HFF-Myc (cell line): ENCODE measurements around the gene PXDC1.

Source experiments
- DNase-seq: peaks from one replicate; pipeline ENCODE4 v3.0.0-alpha.2; 2011; ENCODE audit warnings: low read depth; ENCODE audit errors: extremely low read depth
- H3K4me3 ChIP-seq: replicated peaks from 2 replicates; pipeline ENCODE4 v1.5.1; 2011; ENCODE audit warnings: low read depth, mild to moderate bottlenecking, control low read depth, low read length
- CTCF ChIP-seq: IDR thresholded peaks from 2 replicates; pipeline ENCODE4 v1.5.1; 2012; ENCODE audit warnings: mild to moderate bottlenecking, low read depth, low read length, control low read depth; ENCODE audit errors: missing control alignments

The PXDC1 gene

GRCh38 chr6:3781504-3781903 is 30.0 kb upstream of the PXDC1 start:
- no peak for DNase-seq
- no peak overlapping the region for H3K4me3 ChIP-seq
- TF ChIP-seq CTCF = no peak

- no peak overlapping the region for H3K4me3 ChIP-seq
- no peak for DNase-seq
- TF ChIP-seq CTCF = no peak
Measured at GRCh38 chr6:3779574-3779849, 28.0 kb upstream of the PXDC1 start.

GRCh38 chr6:3778701-3779573 is 27.4 kb upstream of the PXDC1 start:
- DNase-seq = no peak
- no peak for TF ChIP-seq CTCF

GRCh38 chr6:3777730-3778461 is 26.4 kb upstream of the PXDC1 start:
- H3K4me3 ChIP-seq = no peak overlapping the region
- no peak for DNase-seq
- no peak for TF ChIP-seq CTCF

More at GRCh38 chr6:3778701-3779573, 27.4 kb upstream of the PXDC1 start:
- H3K4me3 ChIP-seq = no peak overlapping the region

DNA sequence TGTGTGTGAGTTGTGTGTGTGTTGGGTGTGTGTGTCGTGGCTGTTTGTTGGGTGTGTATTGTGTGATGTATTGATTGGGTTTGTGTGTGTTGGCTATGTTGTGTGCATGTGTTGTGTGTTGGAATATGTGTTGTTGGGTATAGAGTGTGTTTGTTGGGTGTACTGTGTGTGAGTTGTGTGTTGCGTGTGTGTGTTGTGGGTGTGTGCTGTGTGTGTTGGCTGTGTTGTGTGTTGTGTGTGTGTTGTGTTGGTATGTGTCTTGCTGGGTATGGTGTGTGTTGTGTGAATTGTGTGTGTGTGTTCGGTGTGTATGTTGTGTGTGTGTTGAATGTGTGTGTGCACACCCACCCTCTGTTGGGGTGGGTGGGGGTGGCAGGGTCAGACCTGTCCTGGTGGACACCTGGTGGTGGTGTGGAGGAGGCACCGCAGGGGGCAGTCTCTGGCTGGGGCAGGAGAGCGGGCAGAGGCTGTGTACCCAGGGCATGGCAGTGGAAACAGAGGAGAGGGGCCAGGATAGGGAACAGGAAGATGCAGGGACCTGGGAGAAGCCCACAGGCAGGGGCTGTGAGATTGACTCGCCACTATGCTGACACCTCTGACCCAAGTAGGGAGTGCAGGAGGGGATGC is 25.5 kb upstream of the PXDC1 start:
- no peak overlapping the region for H3K4me3 ChIP-seq
- no peak for TF ChIP-seq CTCF
- no peak for DNase-seq

DNA sequence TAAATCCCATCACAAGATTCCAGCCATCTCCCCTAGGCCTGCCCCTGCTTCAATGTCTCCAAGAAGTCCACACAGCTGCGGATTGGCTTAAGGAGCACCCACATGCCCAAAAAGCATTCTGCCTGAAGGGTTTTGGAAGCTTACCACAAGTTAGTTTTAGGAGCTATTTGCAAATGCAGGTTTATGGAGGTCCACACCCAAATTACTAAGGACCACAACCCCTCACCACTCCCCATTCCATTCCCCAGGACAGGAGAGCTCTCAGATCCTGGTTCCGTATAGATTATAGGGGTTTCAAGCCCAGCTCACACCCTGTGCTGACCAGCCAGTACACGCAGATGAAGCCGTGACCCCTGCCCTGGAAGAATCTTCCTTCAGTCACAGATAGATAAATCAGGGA is 24.3 kb upstream of the PXDC1 start:
- no peak overlapping the region for H3K4me3 ChIP-seq
- no peak for DNase-seq
- TF ChIP-seq CTCF = no peak
